Left ventricle myocardium inferior (tissue), 1 donor: ENCODE measurements around the gene FRK. TPM values are rescaled to one million over a fixed set of nuclear protein-coding genes. Genes with fewer than 3 reads are reported as not detected.

Source experiments
- DNase-seq: peaks from one replicate; pipeline ENCODE4 v3.0.0-alpha.2; 2020
- H3K27ac ChIP-seq: fragments of 200-600 bp; replicated peaks from 2 replicates; pipeline ENCODE4 v1.8.0; 2021
- H3K27me3 ChIP-seq: fragments of 200-600 bp; 2 replicates; pipeline ENCODE4 v1.8.0; 2021; ENCODE audit warnings: low read depth
- H3K36me3 ChIP-seq: fragments of 200-600 bp; 2 replicates; pipeline ENCODE4 v1.8.0; 2021
- H3K4me1 ChIP-seq: fragments of 200-600 bp; 2 replicates; pipeline ENCODE4 v1.8.0; 2021
- H3K4me3 ChIP-seq: fragments of 200-600 bp; 2 replicates; pipeline ENCODE4 v1.8.0; 2021; ENCODE audit warnings: mild to moderate bottlenecking, moderate library complexity
- H3K9me3 ChIP-seq: fragments of 200-600 bp; replicated peaks from 2 replicates; pipeline ENCODE4 v1.8.0; 2021
- CTCF ChIP-seq: fragments of 200-600 bp; IDR thresholded peaks from 2 replicates; pipeline ENCODE4 v1.8.0; 2021; ENCODE audit warnings: antibody characterized with exemption, mild to moderate bottlenecking, borderline replicate concordance
- intact Hi-C: fragments of 100-400 bp; cut with micrococcal nuclease; formaldehyde crosslinking; loops from one replicate; pipeline ENCODE4 v1.11.0; 2022
- total RNA-seq: library from RNA; stranded (reverse); fragmentation: NEBNext Ultra II Directional; extraction: Animal tissue kit (Norgen Biotek cat#: 25700); gene quantifications from one replicate; pipeline ENCODE4 v1.2.1, GENCODE V29; 2021
- donor health status: DM: no; HTN: yes; CAD: no; lungs with severe emphysema.

Gene FRK
- total RNA-seq, 1 donor from 2014 or later: 11.2 TPM

- Histone ChIP-seq H3K27ac (no peak overlapping the region), H3K9me3 (no peaks in the 10 kb centered on the region), H3K4me3 (no peak overlapping the region), H3K27me3 (no peaks in the 10 kb centered on the region), H3K4me1 (peaks cover 13% of the 10 kb centered on the region), H3K36me3 (no peaks in the 10 kb centered on the region)
- no peak for TF ChIP-seq CTCF
- DNase-seq: no peak
- intact Hi-C loops: no loop called here
Observed at GRCh38 chr6:116066789-116067188, 6.1 kb upstream of the FRK start.

GRCh38 chr6:116064666-116065065 is 4.0 kb upstream of the FRK start:
- Histone ChIP-seq H3K4me1 (peaks cover 32% of the 10 kb centered on the region), H3K4me3 (no peak overlapping the region), H3K36me3 (no peaks in the 10 kb centered on the region), H3K27ac (no peak overlapping the region), H3K9me3 (no peaks in the 10 kb centered on the region), H3K27me3 (no peaks in the 10 kb centered on the region)
- DNase-seq: no peak
- intact Hi-C loops: no loop called here
- no peak for TF ChIP-seq CTCF

- no peaks in the 10 kb centered on the region for H3K27me3 ChIP-seq
- H3K9me3 ChIP-seq: no peaks in the 10 kb centered on the region
- no peak overlapping the region for H3K27ac ChIP-seq
- H3K36me3 ChIP-seq: no peaks in the 10 kb centered on the region
- no peak for TF ChIP-seq CTCF
- intact Hi-C loops: no loop called here
- no peak for DNase-seq
- no peak overlapping the region for H3K4me3 ChIP-seq
- H3K4me1 ChIP-seq: peaks cover 32% of the 10 kb centered on the region
Observed at GRCh38 chr6:116062496-116062895, 1.8 kb upstream of the FRK start.

- Histone ChIP-seq H3K4me1 (peaks cover 32% of the 10 kb centered on the region), H3K27ac (peak overlapping the region; percentile 67), H3K36me3 (no peaks in the 10 kb centered on the region), H3K27me3 (no peaks in the 10 kb centered on the region), H3K4me3 (peak overlapping the region; percentile 59), H3K9me3 (no peaks in the 10 kb centered on the region)
- no peak for DNase-seq
- TF ChIP-seq CTCF: no peak
- intact Hi-C loops: no loop called here
Observed at GRCh38 chr6:116059713-116060571, 749 bp downstream of the FRK start.

GRCh38 chr6:116057766-116058165 is 2.9 kb downstream of the FRK start:
- Histone ChIP-seq H3K4me1 (peaks cover 22% of the 10 kb centered on the region), H3K4me3 (no peak overlapping the region), H3K36me3 (no peaks in the 10 kb centered on the region), H3K27ac (no peak overlapping the region), H3K27me3 (no peaks in the 10 kb centered on the region), H3K9me3 (no peaks in the 10 kb centered on the region)
- no peak for TF ChIP-seq CTCF
- intact Hi-C loops: no loop called here
- DNase-seq: no peak
